HG03442 (cell line): ENCODE results near the gene NCK1.
"Not testable (repeated sequence)": the region's sequence is repeated elsewhere in the genome, so short reads cannot be mapped to it uniquely, and the experiment has no call there.

Experiments
- ATAC-seq: cut with Tn5 transposase; IDR thresholded peaks from one replicate; pipeline ENCODE4 v1.9.1; 2021; ENCODE audit warnings: mild to moderate bottlenecking, moderate library complexity; ENCODE audit not compliant: unreplicated experiment

The NCK1 gene

GRCh38 chr3:136862617-136863322, 762 bp downstream of the NCK1 start:
- peak; percentile 17 for ATAC-seq

- no peak for ATAC-seq
These were observed 7.3 kb downstream of the NCK1 start for GRCh38 chr3:136869282-136869681.

GRCh38 chr3:136872258-136872657, 10.2 kb downstream of the NCK1 start:
- not testable (repeated sequence) for ATAC-seq

- ATAC-seq = not testable (repeated sequence)
These were observed 17.5 kb downstream of the NCK1 start for GRCh38 chr3:136879510-136879909.

- ATAC-seq = no peak
These were observed 20.6 kb downstream of the NCK1 start for GRCh38 chr3:136882571-136882970.

- ATAC-seq = no peak
These were observed 22.1 kb downstream of the NCK1 start for GRCh38 chr3:136883967-136884720.

- ATAC-seq = no peak
These were observed 23.6 kb downstream of the NCK1 start for GRCh38 chr3:136885357-136886213.

- no peak for ATAC-seq
These were observed 27.9 kb downstream of the NCK1 start for GRCh38 chr3:136889947-136890346.

GRCh38 chr3:136891934-136892855, 30.2 kb downstream of the NCK1 start:
- ATAC-seq = no peak

- no peak for ATAC-seq
These were observed 31.9 kb downstream of the NCK1 start for GRCh38 chr3:136893848-136894443.

GRCh38 chr3:136897171-136897570, 35.2 kb downstream of the NCK1 start:
- not testable (repeated sequence) for ATAC-seq

- no peak for ATAC-seq
These were observed 36.5 kb downstream of the NCK1 start for GRCh38 chr3:136898549-136898948.

GRCh38 chr3:136898954-136899353, 36.9 kb downstream of the NCK1 start:
- no peak for ATAC-seq

- ATAC-seq = no peak
These were observed 37.7 kb downstream of the NCK1 start for GRCh38 chr3:136899622-136900158.

- not testable (repeated sequence) for ATAC-seq
These were observed 38.7 kb downstream of the NCK1 start for GRCh38 chr3:136900694-136901093.

GRCh38 chr3:136901391-136901790, 39.4 kb downstream of the NCK1 start:
- no peak for ATAC-seq

GRCh38 chr3:136902530-136902929, 40.5 kb downstream of the NCK1 start:
- not testable (repeated sequence) for ATAC-seq

GRCh38 chr3:136903899-136904298, 41.9 kb downstream of the NCK1 start:
- no peak for ATAC-seq

GRCh38 chr3:136904746-136905145, 42.7 kb downstream of the NCK1 start:
- no peak for ATAC-seq

GRCh38 chr3:136905549-136905948, 43.5 kb downstream of the NCK1 start:
- ATAC-seq = no peak
